Mesothelial cell of epicardium (in vitro differentiated cells): Measurements from ENCODE around the gene DND1. TPM values are rescaled to one million over a fixed set of nuclear protein-coding genes. Genes with fewer than 3 reads are reported as not detected.
"Not testable (repeated sequence)": the region's sequence is repeated elsewhere in the genome, so short reads cannot be mapped to it uniquely, and the experiment has no call there.

Experiments used
- DNase-seq, 2 experiments: peaks; one replicate each; pipeline ENCODE4 v3.0.0; 2021; ENCODE audit warnings: low spot score in 2 of 2; ENCODE audit not compliant: unreplicated experiment in 2 of 2
- H3K27ac Mint-ChIP-seq: 2 replicates; pipeline ENCODE4 v1.8.0; 2021; ENCODE audit warnings: mixed read lengths
- H3K27me3 Mint-ChIP-seq: 2 replicates; pipeline ENCODE4 v1.8.0; 2021; ENCODE audit warnings: low read depth, mixed read lengths
- H3K36me3 Mint-ChIP-seq: 2 replicates; pipeline ENCODE4 v1.8.0; 2021; ENCODE audit warnings: mixed read lengths
- H3K4me1 Mint-ChIP-seq: 2 replicates; pipeline ENCODE4 v1.8.0; 2021; ENCODE audit warnings: mixed read lengths
- H3K4me3 Mint-ChIP-seq: 2 replicates; pipeline ENCODE4 v1.8.0; 2021; ENCODE audit warnings: mild to moderate bottlenecking, moderate library complexity, mixed read lengths
- H3K9me3 Mint-ChIP-seq: 2 replicates; pipeline ENCODE4 v1.8.0; 2021; ENCODE audit warnings: mixed read lengths
- total RNA-seq: library from RNA; stranded (reverse); gene quantifications from 3 replicates; pipeline ENCODE4 v1.2.1, GENCODE V29; 2021
- TF ChIP-seq, protein P1 (sequence below): fragments of 200-600 bp; sonication (generic); IDR thresholded peaks from one replicate; pipeline ENCODE4 v1.5.0; 2021; ENCODE audit warnings: antibody characterized with exemption; ENCODE audit not compliant: unreplicated experiment

Gene DND1
- total RNA-seq, 1 donor from 2014 or later: 3.5 TPM

DNA sequence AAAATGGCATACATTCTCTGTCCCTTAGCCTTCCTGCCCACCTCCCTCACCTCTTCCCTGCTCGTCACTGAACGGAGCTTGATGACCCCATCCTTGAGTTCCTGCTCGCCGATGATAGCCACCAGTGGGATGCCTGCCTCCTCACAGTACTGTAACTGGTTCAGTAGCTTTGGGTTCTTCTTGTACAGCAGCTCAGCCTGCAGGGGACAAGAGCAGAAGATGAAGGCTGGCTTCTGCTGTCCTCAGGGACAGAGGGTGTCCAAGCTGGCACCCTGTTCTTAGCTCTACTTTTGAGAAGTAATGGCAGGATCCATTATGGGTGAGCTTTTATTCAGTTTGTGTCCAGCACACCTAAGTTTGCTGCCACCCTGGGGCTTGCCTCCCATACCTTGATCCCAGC is 1.3 kb upstream of the DND1 start:
- no peak overlapping the region for H3K4me3 Mint-ChIP-seq
- TF ChIP-seq, protein P1, sequence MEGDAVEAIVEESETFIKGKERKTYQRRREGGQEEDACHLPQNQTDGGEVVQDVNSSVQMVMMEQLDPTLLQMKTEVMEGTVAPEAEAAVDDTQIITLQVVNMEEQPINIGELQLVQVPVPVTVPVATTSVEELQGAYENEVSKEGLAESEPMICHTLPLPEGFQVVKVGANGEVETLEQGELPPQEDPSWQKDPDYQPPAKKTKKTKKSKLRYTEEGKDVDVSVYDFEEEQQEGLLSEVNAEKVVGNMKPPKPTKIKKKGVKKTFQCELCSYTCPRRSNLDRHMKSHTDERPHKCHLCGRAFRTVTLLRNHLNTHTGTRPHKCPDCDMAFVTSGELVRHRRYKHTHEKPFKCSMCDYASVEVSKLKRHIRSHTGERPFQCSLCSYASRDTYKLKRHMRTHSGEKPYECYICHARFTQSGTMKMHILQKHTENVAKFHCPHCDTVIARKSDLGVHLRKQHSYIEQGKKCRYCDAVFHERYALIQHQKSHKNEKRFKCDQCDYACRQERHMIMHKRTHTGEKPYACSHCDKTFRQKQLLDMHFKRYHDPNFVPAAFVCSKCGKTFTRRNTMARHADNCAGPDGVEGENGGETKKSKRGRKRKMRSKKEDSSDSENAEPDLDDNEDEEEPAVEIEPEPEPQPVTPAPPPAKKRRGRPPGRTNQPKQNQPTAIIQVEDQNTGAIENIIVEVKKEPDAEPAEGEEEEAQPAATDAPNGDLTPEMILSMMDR: no peak
- H3K9me3 Mint-ChIP-seq: no peaks in the 10 kb centered on the region
- DNase-seq: no peak
- H3K36me3 Mint-ChIP-seq: peaks cover 35% of the 10 kb centered on the region
- no peaks in the 10 kb centered on the region for H3K27me3 Mint-ChIP-seq
- no peak overlapping the region for H3K27ac Mint-ChIP-seq
- no peaks in the 10 kb centered on the region for H3K4me1 Mint-ChIP-seq

DNA sequence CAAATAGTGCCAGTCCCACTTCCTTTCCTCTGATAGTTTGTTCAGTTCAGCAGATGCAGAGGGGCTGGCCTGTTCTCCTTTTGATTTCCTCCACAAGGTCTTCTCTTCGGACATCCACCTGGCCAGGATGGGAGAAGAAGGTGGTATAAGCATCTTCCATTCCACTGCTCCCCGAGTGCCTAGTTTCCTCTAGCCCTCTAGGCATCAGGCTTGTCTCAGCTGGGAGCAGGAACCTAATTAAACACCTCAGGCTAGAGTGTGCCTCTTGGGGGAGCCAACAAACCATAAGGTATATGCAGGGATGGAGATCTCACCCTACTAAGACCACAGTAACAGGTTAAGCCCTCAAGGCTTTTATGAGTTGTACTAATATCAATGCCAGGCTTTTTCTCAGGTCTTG is 835 bp upstream of the DND1 start:
- Mint-ChIP-seq H3K4me3 (no peak overlapping the region), H3K36me3 (peaks cover 39% of the 10 kb centered on the region), H3K4me1 (no peaks in the 10 kb centered on the region), H3K9me3 (no peaks in the 10 kb centered on the region), H3K27me3 (no peaks in the 10 kb centered on the region), H3K27ac (no peak overlapping the region)
- TF ChIP-seq, protein P1: no peak
- no peak for DNase-seq

DNA sequence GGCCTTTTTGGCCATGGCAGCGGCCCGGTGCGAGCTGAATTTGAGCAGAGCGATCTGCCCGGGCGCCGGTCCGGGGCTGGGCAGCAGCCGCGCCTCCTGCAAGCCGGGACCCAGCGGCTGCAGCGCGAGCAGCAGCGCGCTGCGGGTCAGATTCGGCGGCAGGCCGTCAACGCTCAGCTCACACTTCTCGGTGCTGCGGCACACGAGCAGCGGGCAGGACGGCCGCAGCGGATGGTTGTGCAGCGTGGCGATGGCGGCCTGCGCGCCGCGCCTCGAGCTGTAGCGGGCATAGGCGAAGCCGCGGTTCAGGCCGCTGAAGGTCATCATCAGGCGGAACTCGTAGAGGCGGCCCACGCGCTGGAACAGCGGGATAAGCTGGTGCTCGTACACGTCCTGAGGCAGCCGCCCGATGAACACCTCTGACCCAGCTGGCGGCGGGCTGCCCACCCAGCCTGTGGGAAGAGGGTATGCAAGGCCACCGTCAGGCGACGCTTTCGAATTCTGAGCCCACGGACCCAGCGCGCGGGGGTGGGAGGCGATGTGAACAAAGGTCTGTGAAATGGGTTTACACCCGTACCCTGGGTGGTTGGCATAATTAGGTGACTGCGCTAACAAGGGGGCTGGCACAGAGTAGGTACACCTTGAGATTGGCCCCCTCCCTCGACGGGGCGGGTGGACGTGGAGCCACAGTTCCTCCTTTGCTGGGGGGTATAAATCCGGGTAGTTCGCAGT is 755 bp downstream of the DND1 start:
- Mint-ChIP-seq H3K27me3 (no peaks in the 10 kb centered on the region), H3K36me3 (peaks cover 46% of the 10 kb centered on the region), H3K27ac (no peak overlapping the region), H3K4me1 (no peaks in the 10 kb centered on the region), H3K9me3 (no peaks in the 10 kb centered on the region), H3K4me3 (no peak overlapping the region)
- TF ChIP-seq, protein P1: no peak
- DNase-seq: no peak

DNA sequence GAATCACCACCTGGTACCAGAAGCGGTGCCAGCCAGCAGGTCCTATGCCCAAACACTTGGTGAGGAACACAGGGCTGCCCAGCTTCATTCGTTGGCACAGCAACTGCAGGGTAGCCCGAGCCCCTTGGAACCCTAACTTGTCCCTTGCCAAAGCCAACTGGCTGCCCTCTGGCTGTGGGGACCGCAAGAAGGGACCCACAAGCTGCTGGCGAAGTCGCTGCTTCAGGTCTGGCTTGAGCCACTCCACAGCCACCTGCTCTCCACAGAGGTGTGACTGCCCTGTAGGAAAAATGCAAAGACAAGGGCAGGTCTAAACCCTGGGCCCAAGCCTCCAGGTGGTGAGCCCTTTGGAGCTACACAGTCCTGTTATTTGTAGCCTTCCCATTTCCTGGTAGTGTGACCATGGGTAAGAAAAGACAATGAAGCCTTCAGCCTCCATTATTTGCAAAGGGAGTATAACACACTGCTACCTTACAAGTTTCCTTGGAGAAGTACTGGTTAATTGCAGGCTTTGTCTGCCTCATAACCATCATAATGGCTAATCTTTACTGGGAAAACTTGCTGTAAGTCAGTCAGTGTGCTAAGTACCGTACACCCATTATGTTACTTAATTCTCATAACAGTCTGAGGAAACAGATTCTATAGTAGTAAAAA is 1.8 kb downstream of the DND1 start:
- Mint-ChIP-seq H3K9me3 (no peaks in the 10 kb centered on the region), H3K36me3 (peaks cover 39% of the 10 kb centered on the region), H3K4me3 (no peak overlapping the region), H3K27ac (no peak overlapping the region), H3K4me1 (peaks cover 3% of the 10 kb centered on the region), H3K27me3 (no peaks in the 10 kb centered on the region)
- no peak for DNase-seq
- TF ChIP-seq, protein P1: no peak

DNA sequence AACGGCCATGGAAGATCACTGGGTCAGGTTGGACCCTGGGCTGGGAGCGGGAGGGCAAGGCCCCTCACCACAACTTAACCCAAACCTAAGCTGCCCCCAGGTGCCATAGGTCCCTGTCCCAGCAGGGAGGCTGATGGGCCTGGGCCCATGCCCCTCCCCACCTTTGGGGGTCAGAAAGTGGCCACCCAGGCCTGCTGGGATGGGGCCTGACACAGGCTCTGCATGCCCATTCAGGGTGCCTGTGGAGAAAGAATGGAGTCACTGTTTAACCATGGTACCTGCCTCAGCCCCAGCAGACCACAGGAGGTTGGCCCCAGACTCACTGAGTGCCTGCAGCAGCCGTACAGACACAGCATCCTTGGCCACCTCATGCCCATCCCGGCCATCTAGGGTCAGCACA is 2.3 kb downstream of the DND1 start:
- not testable (repeated sequence) for H3K27ac Mint-ChIP-seq, H3K4me3 Mint-ChIP-seq, H3K27me3 Mint-ChIP-seq, DNase-seq, H3K9me3 Mint-ChIP-seq, H3K4me1 Mint-ChIP-seq
- H3K36me3 Mint-ChIP-seq: peaks cover 35% of the 10 kb centered on the region

DNA sequence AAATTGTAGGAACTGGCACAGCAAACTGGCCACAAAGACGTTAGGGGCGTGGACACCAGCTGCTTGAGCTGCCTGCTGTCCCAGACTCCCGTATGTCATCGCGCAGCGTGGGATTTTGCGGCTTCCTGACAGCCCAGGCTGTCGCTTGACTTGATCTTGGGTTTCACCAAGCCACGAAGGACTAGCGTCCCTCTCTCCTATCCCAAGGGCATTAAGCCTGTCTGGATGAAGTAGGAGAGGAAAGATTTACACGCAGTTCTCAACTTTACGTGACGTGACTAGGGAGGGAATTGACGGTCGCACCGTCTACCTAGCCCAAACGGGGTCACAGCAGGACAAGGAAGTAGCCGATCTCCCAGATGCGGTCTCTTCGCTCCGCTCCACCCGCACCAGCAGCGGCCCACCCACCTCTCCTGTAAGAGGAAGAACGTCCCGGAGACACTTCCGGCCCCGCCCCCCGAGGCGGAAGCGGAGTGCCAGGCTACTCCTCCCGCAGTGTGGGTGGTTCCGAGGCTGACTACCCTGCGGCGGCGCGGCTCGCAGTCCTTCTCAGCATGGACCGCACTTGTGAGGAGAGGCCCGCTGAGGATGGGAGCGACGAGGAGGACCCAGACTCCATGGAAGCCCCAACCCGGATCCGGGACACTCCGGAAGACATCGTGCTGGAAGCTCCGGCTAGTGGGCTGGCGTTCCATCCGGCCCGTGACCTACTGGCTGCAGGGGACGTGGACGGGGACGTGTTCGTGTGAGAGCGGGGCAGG is 8.8 kb downstream of the DND1 start, which contains the start of gene WDR55:
Gene WDR55 (plus strand): TSS at position 546 of the 761 bp plus-strand sequence. CDS start 9 bp downstream, at position 555.
- H3K9me3 Mint-ChIP-seq: no peaks in the 10 kb centered on the region
- peak; percentile 88 to 94 for DNase-seq

More for the DNA sequence above, 8.8 kb downstream of the DND1 start, which contains the start of gene WDR55:
- Mint-ChIP-seq H3K4me3 (peak within 1 kb of the TSS; percentile 99), H3K4me1 (peaks cover 16% of the 10 kb centered on the region), H3K27ac (peak within 1 kb of the TSS; percentile 97), H3K36me3 (peaks cover 41% of the 10 kb centered on the region), H3K27me3 (no peaks in the 10 kb centered on the region)
- TF ChIP-seq, protein P1: no peak
